ENCODE results near the gene NIBAN1. TPM values are rescaled to one million over a fixed set of nuclear protein-coding genes. Genes with fewer than 3 reads are reported as not detected.

NIBAN1 gene, protein sequence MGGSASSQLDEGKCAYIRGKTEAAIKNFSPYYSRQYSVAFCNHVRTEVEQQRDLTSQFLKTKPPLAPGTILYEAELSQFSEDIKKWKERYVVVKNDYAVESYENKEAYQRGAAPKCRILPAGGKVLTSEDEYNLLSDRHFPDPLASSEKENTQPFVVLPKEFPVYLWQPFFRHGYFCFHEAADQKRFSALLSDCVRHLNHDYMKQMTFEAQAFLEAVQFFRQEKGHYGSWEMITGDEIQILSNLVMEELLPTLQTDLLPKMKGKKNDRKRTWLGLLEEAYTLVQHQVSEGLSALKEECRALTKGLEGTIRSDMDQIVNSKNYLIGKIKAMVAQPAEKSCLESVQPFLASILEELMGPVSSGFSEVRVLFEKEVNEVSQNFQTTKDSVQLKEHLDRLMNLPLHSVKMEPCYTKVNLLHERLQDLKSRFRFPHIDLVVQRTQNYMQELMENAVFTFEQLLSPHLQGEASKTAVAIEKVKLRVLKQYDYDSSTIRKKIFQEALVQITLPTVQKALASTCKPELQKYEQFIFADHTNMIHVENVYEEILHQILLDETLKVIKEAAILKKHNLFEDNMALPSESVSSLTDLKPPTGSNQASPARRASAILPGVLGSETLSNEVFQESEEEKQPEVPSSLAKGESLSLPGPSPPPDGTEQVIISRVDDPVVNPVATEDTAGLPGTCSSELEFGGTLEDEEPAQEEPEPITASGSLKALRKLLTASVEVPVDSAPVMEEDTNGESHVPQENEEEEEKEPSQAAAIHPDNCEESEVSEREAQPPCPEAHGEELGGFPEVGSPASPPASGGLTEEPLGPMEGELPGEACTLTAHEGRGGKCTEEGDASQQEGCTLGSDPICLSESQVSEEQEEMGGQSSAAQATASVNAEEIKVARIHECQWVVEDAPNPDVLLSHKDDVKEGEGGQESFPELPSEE
- total RNA-seq (10 to 100 TPM; 51.8 to 55.7 TPM), polyA plus RNA-seq (40.0 TPM)

DNA sequence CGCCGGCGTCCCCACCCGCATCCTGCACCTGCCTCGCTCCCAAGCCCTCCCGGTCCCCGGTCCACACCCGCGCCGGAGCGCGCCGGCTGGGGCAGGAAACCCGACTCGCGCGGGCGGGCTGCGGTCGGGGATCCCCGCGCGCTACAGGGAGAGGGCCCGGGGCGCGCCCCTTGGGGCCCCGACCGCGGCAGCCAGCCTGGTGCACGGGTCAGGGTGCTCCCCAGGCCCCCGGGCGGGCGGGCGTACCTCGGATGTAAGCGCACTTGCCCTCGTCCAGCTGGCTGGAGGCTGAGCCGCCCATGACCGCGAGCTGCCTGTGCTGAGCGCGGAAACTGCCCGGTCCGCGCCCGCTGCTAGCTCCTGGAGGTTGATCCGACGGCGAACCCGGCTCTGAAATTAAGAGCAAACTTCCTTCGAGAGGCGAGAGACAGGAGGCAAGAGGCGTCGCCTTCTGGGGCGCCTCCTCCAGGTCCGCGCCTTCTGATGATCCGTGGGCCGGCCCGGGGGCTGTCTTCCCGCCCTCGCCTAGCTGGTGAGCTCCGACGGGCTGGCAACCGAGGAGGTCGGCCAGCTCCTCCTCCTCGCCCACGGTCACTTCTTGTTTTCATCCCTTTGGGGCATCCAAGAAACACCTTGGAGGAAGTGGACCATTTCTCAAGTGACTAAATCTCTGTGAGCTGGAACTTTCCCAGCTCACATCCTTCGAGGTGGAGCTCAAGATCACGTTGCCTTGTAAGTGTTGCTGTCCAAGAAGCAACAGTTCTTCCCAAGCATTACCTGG lies at the start of gene NIBAN1:
TSS of gene NIBAN1 (minus strand) at position 453 of the 781 bp plus-strand sequence. CDS start at position 301, 152 bp downstream.
- peak within 1 kb of the TSS; percentile 87 to 99 (median 98) for H3K27ac Mint-ChIP-seq
- H3K27ac ChIP-seq (ENCODE audit: low read depth, low read length), result peak within 1 kb of the TSS; percentile 95
- H3K9me3 ChIP-seq (ENCODE audit: low read length), result no peaks in the 10 kb centered on the region
- peak within 1 kb of the TSS; percentile 93 for H3K4me3 ChIP-seq (ENCODE audit: low read length)
- peak; percentile 14 to 81 (median 63) for DNase-seq
- peak within 1 kb of the TSS; percentile 88 to 99 (median 98) for H3K4me3 Mint-ChIP-seq
- CTCF ChIA-PET, result interaction anchor here (1.1 to 9.2 kb wide), 6 partner anchors 13 to 221 kb away, joined by 3 to 70 read pairs (median 3); no protein-coding TSS in a partner anchor
- peaks cover 41% of the 10 kb centered on the region for H3K4me1 ChIP-seq (ENCODE audit: insufficient read depth, low read length)
- no peaks in the 10 kb centered on the region for H3K36me3 ChIP-seq (ENCODE audit: insufficient read depth, low read length)
- H3K4me1 Mint-ChIP-seq, result peaks cover 50 to 66% (median 64%) of the 10 kb centered on the region in 3 donors
- no peaks in the 10 kb centered on the region for H3K9me3 Mint-ChIP-seq
- H3K36me3 Mint-ChIP-seq, result peaks cover 0 to 19% (median 0%) of the 10 kb centered on the region in 3 donors
- H3K27me3 Mint-ChIP-seq, result no peaks in the 10 kb centered on the region
- no peaks in the 10 kb centered on the region for H3K27me3 ChIP-seq (ENCODE audit: insufficient read depth, low read length, poor library complexity, severe bottlenecking)
- POLR2A ChIA-PET, result interaction anchor here (0.6 to 1.7 kb wide), 9 partner anchors 10 to 292 kb away, joined by 3 to 10 read pairs (median 3); partner anchors contain the start of gene RNF2

DNA sequence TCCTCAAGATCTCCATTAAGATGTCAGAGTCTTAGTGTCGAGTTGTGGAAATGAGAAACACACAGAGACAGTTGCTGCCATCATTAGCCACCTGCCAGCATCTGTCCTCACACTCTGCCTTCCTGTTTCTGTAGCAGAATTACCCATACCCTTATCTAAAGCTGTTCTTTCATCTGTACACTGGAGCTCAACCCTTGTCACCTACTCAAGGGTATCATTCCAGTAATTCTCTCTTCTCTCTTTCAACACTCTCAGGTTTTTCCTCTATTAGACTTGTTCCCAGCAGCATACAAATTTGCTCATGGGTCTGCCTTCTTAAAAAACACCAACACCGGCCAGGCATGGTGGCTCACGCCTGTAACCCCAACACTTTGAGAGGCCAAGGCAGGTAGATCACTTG lies 43.7 kb upstream of the NIBAN1 start:
- peaks cover 2 to 13% of the 10 kb centered on the region in 2 donors for H3K27me3 Mint-ChIP-seq
- H3K36me3 Mint-ChIP-seq, result no peaks in the 10 kb centered on the region
- no peak overlapping the region for H3K4me3 ChIP-seq (ENCODE audit: low read length)
- no peaks in the 10 kb centered on the region for H3K9me3 Mint-ChIP-seq
- DNase-seq, result no peak
- no peak overlapping the region for H3K4me3 Mint-ChIP-seq
- H3K4me1 ChIP-seq (ENCODE audit: insufficient read depth, low read length), result no peaks in the 10 kb centered on the region
- no peaks in the 10 kb centered on the region for H3K27me3 ChIP-seq (ENCODE audit: insufficient read depth, low read length, poor library complexity, severe bottlenecking)
- no peaks in the 10 kb centered on the region for H3K36me3 ChIP-seq (ENCODE audit: insufficient read depth, low read length)
- H3K27ac ChIP-seq (ENCODE audit: low read depth, low read length), result no peak overlapping the region
- no peaks in the 10 kb centered on the region for H3K4me1 Mint-ChIP-seq
- no peaks in the 10 kb centered on the region for H3K9me3 ChIP-seq (ENCODE audit: low read length)
- ChIA-PET CTCF (interaction anchor here (1.5 kb wide), 1 partner anchor 36 kb away, joined by 3 read pairs; no protein-coding TSS in a partner anchor), POLR2A (no interaction called here)
- peak overlapping the region in 2 of 8 donors; percentile 44 to 59 for H3K27ac Mint-ChIP-seq

- no peak overlapping the region for H3K27ac Mint-ChIP-seq
- Histone ChIP-seq H3K4me3 (ENCODE audit: low read length) (no peak overlapping the region), H3K4me1 (ENCODE audit: insufficient read depth, low read length) (no peaks in the 10 kb centered on the region), H3K36me3 (ENCODE audit: insufficient read depth, low read length) (no peaks in the 10 kb centered on the region), H3K27me3 (ENCODE audit: insufficient read depth, low read length, poor library complexity, severe bottlenecking) (no peaks in the 10 kb centered on the region), H3K27ac (ENCODE audit: low read depth, low read length) (no peak overlapping the region), H3K9me3 (ENCODE audit: low read length) (no peaks in the 10 kb centered on the region)
- no peaks in the 10 kb centered on the region for H3K4me1 Mint-ChIP-seq
- no peaks in the 10 kb centered on the region for H3K9me3 Mint-ChIP-seq
- CTCF ChIA-PET, result interaction anchor here (1.5 kb wide), 1 partner anchor 36 kb away, joined by 3 read pairs; no protein-coding TSS in a partner anchor
- H3K4me3 Mint-ChIP-seq, result no peak overlapping the region
- H3K36me3 Mint-ChIP-seq, result no peaks in the 10 kb centered on the region
- no peak for DNase-seq
- POLR2A ChIA-PET, result no interaction called here
- H3K27me3 Mint-ChIP-seq, result peaks cover 2 to 13% of the 10 kb centered on the region in 2 donors
These were observed 43.0 kb upstream of the NIBAN1 start for GRCh38 chr1:185017338-185017737.

GRCh38 chr1:185016880-185017279 lies 42.6 kb upstream of the NIBAN1 start:
- H3K9me3 ChIP-seq (ENCODE audit: low read length), result no peaks in the 10 kb centered on the region
- no peak overlapping the region for H3K27ac ChIP-seq (ENCODE audit: low read depth, low read length)
- DNase-seq, result no peak
- Mint-ChIP-seq H3K4me1 (no peaks in the 10 kb centered on the region), H3K27ac (no peak overlapping the region), H3K36me3 (no peaks in the 10 kb centered on the region), H3K27me3 (peaks cover 2 to 17% of the 10 kb centered on the region in 2 donors), H3K9me3 (no peaks in the 10 kb centered on the region), H3K4me3 (no peak overlapping the region)
- ChIA-PET CTCF (interaction anchor here (1.5 kb wide), 1 partner anchor 35 kb away, joined by 3 read pairs; no protein-coding TSS in a partner anchor), POLR2A (no interaction called here)
- no peaks in the 10 kb centered on the region for H3K27me3 ChIP-seq (ENCODE audit: insufficient read depth, low read length, poor library complexity, severe bottlenecking)
- no peaks in the 10 kb centered on the region for H3K4me1 ChIP-seq (ENCODE audit: insufficient read depth, low read length)
- no peak overlapping the region for H3K4me3 ChIP-seq (ENCODE audit: low read length)
- no peaks in the 10 kb centered on the region for H3K36me3 ChIP-seq (ENCODE audit: insufficient read depth, low read length)

DNA sequence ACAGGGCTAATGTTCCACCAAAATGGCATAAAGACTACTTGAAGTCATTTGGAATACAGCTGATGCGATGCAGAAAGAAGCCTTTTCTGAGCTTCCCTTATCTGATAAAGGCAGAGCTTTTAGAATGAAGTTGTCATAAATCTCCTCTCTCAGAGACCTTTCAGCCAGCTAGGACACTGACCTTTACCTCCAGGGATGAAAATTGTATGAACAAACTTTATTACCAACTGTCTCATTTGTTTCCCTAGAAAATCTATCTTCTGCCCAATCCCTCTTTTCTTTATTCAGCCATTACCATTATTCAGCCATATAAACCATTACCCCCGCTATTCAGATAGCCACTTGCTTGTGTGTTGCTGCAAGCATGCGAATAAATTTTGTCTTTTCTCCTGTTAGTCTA lies 41.3 kb upstream of the NIBAN1 start:
- Histone ChIP-seq H3K36me3 (ENCODE audit: insufficient read depth, low read length) (no peaks in the 10 kb centered on the region), H3K9me3 (ENCODE audit: low read length) (no peaks in the 10 kb centered on the region), H3K4me3 (ENCODE audit: low read length) (no peak overlapping the region), H3K27ac (ENCODE audit: low read depth, low read length) (no peak overlapping the region), H3K4me1 (ENCODE audit: insufficient read depth, low read length) (no peaks in the 10 kb centered on the region), H3K27me3 (ENCODE audit: insufficient read depth, low read length, poor library complexity, severe bottlenecking) (no peaks in the 10 kb centered on the region)
- CTCF ChIA-PET, result interaction anchor here (0.5 kb wide), 1 partner anchor 9 kb away, joined by 3 read pairs; no protein-coding TSS in a partner anchor
- peaks cover 2 to 19% of the 10 kb centered on the region in 2 donors for H3K27me3 Mint-ChIP-seq
- H3K9me3 Mint-ChIP-seq, result no peaks in the 10 kb centered on the region
- POLR2A ChIA-PET, result no interaction called here
- no peak overlapping the region for H3K4me3 Mint-ChIP-seq
- no peak for DNase-seq
- H3K27ac Mint-ChIP-seq, result no peak overlapping the region
- no peaks in the 10 kb centered on the region for H3K4me1 Mint-ChIP-seq
- no peaks in the 10 kb centered on the region for H3K36me3 Mint-ChIP-seq

- ChIA-PET POLR2A (no interaction called here), CTCF (interaction anchor here (0.5 kb wide), 1 partner anchor 10 kb away, joined by 3 read pairs; no protein-coding TSS in a partner anchor)
- Histone ChIP-seq H3K27me3 (ENCODE audit: insufficient read depth, low read length, poor library complexity, severe bottlenecking) (no peaks in the 10 kb centered on the region), H3K9me3 (ENCODE audit: low read length) (no peaks in the 10 kb centered on the region), H3K4me1 (ENCODE audit: insufficient read depth, low read length) (no peaks in the 10 kb centered on the region), H3K4me3 (ENCODE audit: low read length) (no peak overlapping the region), H3K36me3 (ENCODE audit: insufficient read depth, low read length) (no peaks in the 10 kb centered on the region), H3K27ac (ENCODE audit: low read depth, low read length) (no peak overlapping the region)
- no peak overlapping the region for H3K4me3 Mint-ChIP-seq
- no peaks in the 10 kb centered on the region for H3K4me1 Mint-ChIP-seq
- no peaks in the 10 kb centered on the region for H3K9me3 Mint-ChIP-seq
- H3K36me3 Mint-ChIP-seq, result no peaks in the 10 kb centered on the region
- no peak for DNase-seq
- H3K27ac Mint-ChIP-seq, result no peak overlapping the region
- peaks cover 2 to 19% of the 10 kb centered on the region in 2 donors for H3K27me3 Mint-ChIP-seq
These were observed 40.6 kb upstream of the NIBAN1 start for GRCh38 chr1:185014941-185015340.

DNA sequence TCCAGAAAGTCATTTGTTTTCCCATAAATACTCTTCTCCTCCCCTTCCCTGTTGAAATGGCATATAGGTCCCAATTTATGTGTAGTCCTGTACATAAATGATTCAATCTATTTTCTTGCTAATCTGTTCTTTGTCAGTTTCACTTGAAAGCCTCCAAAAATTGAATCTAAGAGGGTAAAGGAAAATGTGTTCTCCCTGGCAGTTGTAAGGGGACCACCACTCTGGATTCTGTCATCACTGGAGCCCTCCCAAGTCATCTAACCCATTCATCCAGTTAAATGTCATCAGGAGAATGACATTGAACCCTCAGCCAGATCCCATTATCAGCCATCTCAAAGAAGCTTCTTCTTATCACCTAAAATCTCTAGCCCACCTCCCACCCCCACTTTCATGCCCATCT lies 36.1 kb upstream of the NIBAN1 start:
- Mint-ChIP-seq H3K4me3 (no peak overlapping the region), H3K4me1 (no peaks in the 10 kb centered on the region), H3K36me3 (no peaks in the 10 kb centered on the region), H3K27me3 (peaks cover 2 to 10% of the 10 kb centered on the region in 2 donors), H3K9me3 (no peaks in the 10 kb centered on the region), H3K27ac (no peak overlapping the region)
- POLR2A ChIA-PET, result no interaction called here
- no peaks in the 10 kb centered on the region for H3K27me3 ChIP-seq (ENCODE audit: insufficient read depth, low read length, poor library complexity, severe bottlenecking)
- DNase-seq, result no peak
- CTCF ChIA-PET, result no interaction called here
- no peaks in the 10 kb centered on the region for H3K4me1 ChIP-seq (ENCODE audit: insufficient read depth, low read length)
- no peaks in the 10 kb centered on the region for H3K9me3 ChIP-seq (ENCODE audit: low read length)
- H3K36me3 ChIP-seq (ENCODE audit: insufficient read depth, low read length), result no peaks in the 10 kb centered on the region
- H3K27ac ChIP-seq (ENCODE audit: low read depth, low read length), result no peak overlapping the region
- no peak overlapping the region for H3K4me3 ChIP-seq (ENCODE audit: low read length)

All from CD8-positive, alpha-beta memory T cell (primary cell).